Stimulated activated naive CD4-positive, alpha-beta T cell (primary cell): Measurements from ENCODE around the gene H3-3A.
"Not testable (repeated sequence)": the region's sequence is repeated elsewhere in the genome, so short reads cannot be mapped to it uniquely, and the experiment has no call there.

ENCODE experiments used
- DNase-seq, 6 experiments: peaks; one replicate each; lab custom pipeline; 2025; lab: John Stamatoyannopoulos, UW

Gene H3-3A

GRCh38 chr1:226085675-226086285, 23.3 kb downstream of the H3-3A start:
- no peak for DNase-seq

- DNase-seq: no peak
Observed at GRCh38 chr1:226086776-226087175, 24.3 kb downstream of the H3-3A start.

GRCh38 chr1:226091461-226091860, 28.9 kb downstream of the H3-3A start:
- no peak for DNase-seq

- not testable (repeated sequence) for DNase-seq
Observed at GRCh38 chr1:226092048-226092820, 29.7 kb downstream of the H3-3A start.

GRCh38 chr1:226092965-226093364, 30.4 kb downstream of the H3-3A start:
- DNase-seq: no peak

- no peak for DNase-seq
Observed at GRCh38 chr1:226093621-226094020, 31.1 kb downstream of the H3-3A start.

- no peak for DNase-seq
Observed at GRCh38 chr1:226094451-226094850, 31.9 kb downstream of the H3-3A start.

GRCh38 chr1:226095286-226095685, 32.8 kb downstream of the H3-3A start:
- DNase-seq: no peak

GRCh38 chr1:226097866-226098625, 35.5 kb downstream of the H3-3A start:
- DNase-seq: no peak

GRCh38 chr1:226098870-226099835, 36.6 kb downstream of the H3-3A start:
- DNase-seq: no peak

- peak; percentile 9 to 48 (median 22) for DNase-seq
Observed at GRCh38 chr1:226100436-226101391, 38.2 kb downstream of the H3-3A start.

GRCh38 chr1:226104671-226105121, 42.2 kb downstream of the H3-3A start:
- no peak for DNase-seq

- no peak for DNase-seq
Observed at GRCh38 chr1:226107471-226108460, 45.2 kb downstream of the H3-3A start.

GRCh38 chr1:226108935-226109828, 46.7 kb downstream of the H3-3A start:
- no peak for DNase-seq

- DNase-seq: peak; percentile 35 to 69 (median 56)
Observed at GRCh38 chr1:226109829-226110248, 47.3 kb downstream of the H3-3A start.

GRCh38 chr1:226110249-226111097, 48.0 kb downstream of the H3-3A start:
- peak in 4 of 6 experiments; percentile 23 to 47 (median 31) for DNase-seq
